Kidney (tissue), 14 donors: ENCODE measurements around the gene SLC17A9. TPM values are rescaled to one million over a fixed set of nuclear protein-coding genes. Genes with fewer than 3 reads are reported as not detected.

Experiments used
- DNase-seq, 5 donors: peaks; one replicate each; pipeline ENCODE4 v3.0.0-alpha.2; 2013 to 2020
- FAIRE-seq: peaks from 2 replicates; lab custom pipeline; 2012; peaks lifted over from hg19 to GRCh38; lab: Jason Lieb, UNC
- H3K27ac ChIP-seq, 2 donors: one replicate each; pipeline ENCODE4 v1.7.0; 2013; ENCODE audit warnings: low read depth in 2 of 2, low read length in 2 of 2, inconsistent platforms in 1 of 2
- H3K27me3 ChIP-seq: one replicate; pipeline ENCODE4 v1.7.1; 2013; ENCODE audit warnings: low read length, inconsistent platforms; ENCODE audit not compliant: control insufficient read depth, insufficient read depth
- H3K36me3 ChIP-seq, 3 donors: one replicate each; pipeline versions ENCODE4 v1.7.0 to v1.7.1; 2013; ENCODE audit warnings: low read length in 3 of 3, control low read depth in 1 of 3, inconsistent platforms in 1 of 3; ENCODE audit not compliant: insufficient read depth in 3 of 3, control insufficient read depth in 2 of 3
- H3K4me1 ChIP-seq, 3 donors: one replicate each; pipeline versions ENCODE4 v1.7.0 to v1.7.1; 2013; ENCODE audit warnings: low read length in 3 of 3, inconsistent platforms in 1 of 3, low read depth in 1 of 3; ENCODE audit not compliant: control insufficient read depth in 2 of 3, insufficient read depth in 2 of 3
- H3K4me3 ChIP-seq, 3 donors: one replicate each; pipeline versions ENCODE4 v1.7.0 to v1.8.1; 2013; ENCODE audit warnings: low read length in 3 of 3, control low read depth in 1 of 3, inconsistent platforms in 1 of 3
- H3K9ac ChIP-seq, 3 donors: one replicate each; pipeline versions ENCODE4 v1.7.0 to v1.7.1; 2013; ENCODE audit warnings: low read length in 3 of 3, control low read depth in 1 of 3, inconsistent platforms in 1 of 3
- H3K9me3 ChIP-seq, 3 donors: one replicate each; pipeline versions ENCODE4 v1.7.0 to v1.7.1; 2013; ENCODE audit warnings: low read length in 3 of 3, control low read depth in 1 of 3, inconsistent platforms in 1 of 3; ENCODE audit not compliant: control insufficient read depth in 2 of 3, insufficient read depth in 1 of 3
- intact Hi-C: fragments of 100-400 bp; cut with DNase I; formaldehyde crosslinking; loops from one replicate; pipeline ENCODE4 v1.11.1; 2022
- polyA plus RNA-seq: library from polyadenylated mRNA; stranded (reverse); fragments of 350-450 nt; fragmentation: Illumina TruSeq; extraction: RNeasy Lipid Tissue Mini Kit (QIAGEN cat#74804); gene quantifications from one replicate; pipeline ENCODE4 v1.2.3, GENCODE V29; 2014; ENCODE audit warnings: low read depth, low replicate concordance; ENCODE audit not compliant: insufficient read depth
- total RNA-seq: library from RNA; stranded (reverse); fragmentation: NEBNext Ultra II Directional; extraction: Animal tissue kit (Norgen Biotek cat#: 25700); gene quantifications from one replicate; pipeline ENCODE4 v1.2.1, GENCODE V29; 2021
- TF ChIP-seq, protein P1 (sequence below): IDR thresholded peaks from 3 replicates; pipeline ENCODE4 v1.5.1; 2012; ENCODE audit warnings: mild to moderate bottlenecking, moderate library complexity, borderline replicate concordance; ENCODE audit not compliant: insufficient read depth; ENCODE audit errors: extremely low read depth
- donor health status: control.
- donor health status: control.
- donor health status: control.
- donor health status: control.
- donor health status: control.
- donor health status: DM: yes; HTN: yes; CAD: no.
- donor health status: Normal renal cell carcinoma (clear cell type).

The SLC17A9 gene
- total and polyA plus RNA-seq, 2 donors from 2014 or later, result 2.0 to 9.5 TPM

DNA sequence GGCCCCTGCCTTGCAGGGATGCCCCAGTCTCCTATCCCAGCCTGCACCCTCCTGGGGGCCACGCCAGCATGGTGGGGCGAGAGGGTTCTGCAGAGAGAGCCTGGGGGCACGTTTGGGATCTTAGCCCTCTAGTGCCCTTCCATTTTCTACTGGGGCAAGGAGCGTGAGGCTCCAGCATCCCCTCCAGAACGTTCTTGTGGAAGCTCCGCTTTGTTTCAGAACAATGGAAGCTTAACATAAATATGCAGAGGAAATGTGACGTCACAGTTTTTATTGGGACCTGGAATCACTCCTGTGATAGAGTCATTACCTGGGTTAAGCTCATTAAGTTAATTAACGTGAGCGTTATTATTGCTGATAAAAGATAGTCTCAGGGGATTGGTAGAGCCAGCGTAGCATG, 34.6 kb downstream of the SLC17A9 start:
- FAIRE-seq, result no peak

GRCh38 chr20:62989201-62989601, 36.7 kb downstream of the SLC17A9 start:
- no peaks in the 10 kb centered on the region for H3K4me1 ChIP-seq
- H3K9ac ChIP-seq, result no peak overlapping the region
- DNase-seq (no peak), FAIRE-seq (no peak)
- no peak overlapping the region for H3K27ac ChIP-seq
- no peaks in the 10 kb centered on the region for H3K27me3 ChIP-seq
- TF ChIP-seq, protein P1, sequence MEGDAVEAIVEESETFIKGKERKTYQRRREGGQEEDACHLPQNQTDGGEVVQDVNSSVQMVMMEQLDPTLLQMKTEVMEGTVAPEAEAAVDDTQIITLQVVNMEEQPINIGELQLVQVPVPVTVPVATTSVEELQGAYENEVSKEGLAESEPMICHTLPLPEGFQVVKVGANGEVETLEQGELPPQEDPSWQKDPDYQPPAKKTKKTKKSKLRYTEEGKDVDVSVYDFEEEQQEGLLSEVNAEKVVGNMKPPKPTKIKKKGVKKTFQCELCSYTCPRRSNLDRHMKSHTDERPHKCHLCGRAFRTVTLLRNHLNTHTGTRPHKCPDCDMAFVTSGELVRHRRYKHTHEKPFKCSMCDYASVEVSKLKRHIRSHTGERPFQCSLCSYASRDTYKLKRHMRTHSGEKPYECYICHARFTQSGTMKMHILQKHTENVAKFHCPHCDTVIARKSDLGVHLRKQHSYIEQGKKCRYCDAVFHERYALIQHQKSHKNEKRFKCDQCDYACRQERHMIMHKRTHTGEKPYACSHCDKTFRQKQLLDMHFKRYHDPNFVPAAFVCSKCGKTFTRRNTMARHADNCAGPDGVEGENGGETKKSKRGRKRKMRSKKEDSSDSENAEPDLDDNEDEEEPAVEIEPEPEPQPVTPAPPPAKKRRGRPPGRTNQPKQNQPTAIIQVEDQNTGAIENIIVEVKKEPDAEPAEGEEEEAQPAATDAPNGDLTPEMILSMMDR, result no peak
- no peaks in the 10 kb centered on the region for H3K9me3 ChIP-seq
- intact Hi-C loops, result no loop called here
- no peaks in the 10 kb centered on the region for H3K36me3 ChIP-seq
- no peak overlapping the region for H3K4me3 ChIP-seq

More for the DNA sequence above, 34.6 kb downstream of the SLC17A9 start:
- Histone ChIP-seq H3K4me1 (no peaks in the 10 kb centered on the region), H3K9me3 (no peaks in the 10 kb centered on the region), H3K27ac (no peak overlapping the region), H3K36me3 (no peaks in the 10 kb centered on the region), H3K4me3 (no peak overlapping the region), H3K27me3 (no peaks in the 10 kb centered on the region), H3K9ac (no peak overlapping the region)
- intact Hi-C loops, result no loop called here
- DNase-seq, result no peak
- TF ChIP-seq, protein P1, result no peak

DNA sequence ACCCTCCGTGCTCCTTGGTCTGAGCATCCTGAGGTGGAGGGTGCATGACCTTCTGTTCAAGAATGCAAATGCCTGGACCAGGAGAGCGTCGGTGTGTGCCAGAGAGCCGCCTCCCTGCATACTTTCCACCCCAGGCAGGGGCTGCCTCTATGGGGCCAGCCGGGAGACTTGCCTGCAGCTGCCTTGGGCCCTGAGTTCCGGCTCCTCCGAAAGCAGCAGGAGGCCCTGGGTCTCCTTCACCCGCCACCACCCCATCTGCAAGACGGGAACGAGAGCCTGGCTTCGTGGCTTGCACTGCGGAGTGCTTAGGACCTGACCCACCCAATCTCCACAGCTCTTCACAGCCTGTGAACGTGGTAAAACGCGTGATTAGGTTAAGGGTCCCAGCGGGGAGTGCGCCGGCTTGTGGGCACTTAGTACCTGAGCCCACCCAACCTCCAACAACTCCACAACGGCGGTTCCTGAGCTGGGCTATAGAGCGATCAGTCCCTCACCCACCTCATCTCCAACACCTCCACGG, 37.9 kb downstream of the SLC17A9 start:
- no peaks in the 10 kb centered on the region for H3K4me1 ChIP-seq
- DNase-seq, result no peak
- no peak overlapping the region for H3K4me3 ChIP-seq
- no peaks in the 10 kb centered on the region for H3K9me3 ChIP-seq
- H3K36me3 ChIP-seq, result no peaks in the 10 kb centered on the region
- H3K9ac ChIP-seq, result no peak overlapping the region
- TF ChIP-seq, protein P1, result no peak
- H3K27ac ChIP-seq, result no peak overlapping the region
- no peak for FAIRE-seq
- intact Hi-C loops, result no loop called here
- no peaks in the 10 kb centered on the region for H3K27me3 ChIP-seq
